Activated naive CD8-positive, alpha-beta T cell treated with anti-CD3 and anti-CD28 coated beads, Interleukin-2, amount 50 U/mL, for 16 hours (primary cell): ENCODE measurements around the gene IFITM1.
"Not testable (repeated sequence)": the region's sequence is repeated elsewhere in the genome, so short reads cannot be mapped to it uniquely, and the experiment has no call there.

Source experiments
- DNase-seq: peaks from one replicate; pipeline ENCODE4 v3.0.0-alpha.2; 2020; ENCODE audit warnings: low read depth, low spot score

The IFITM1 gene

DNA sequence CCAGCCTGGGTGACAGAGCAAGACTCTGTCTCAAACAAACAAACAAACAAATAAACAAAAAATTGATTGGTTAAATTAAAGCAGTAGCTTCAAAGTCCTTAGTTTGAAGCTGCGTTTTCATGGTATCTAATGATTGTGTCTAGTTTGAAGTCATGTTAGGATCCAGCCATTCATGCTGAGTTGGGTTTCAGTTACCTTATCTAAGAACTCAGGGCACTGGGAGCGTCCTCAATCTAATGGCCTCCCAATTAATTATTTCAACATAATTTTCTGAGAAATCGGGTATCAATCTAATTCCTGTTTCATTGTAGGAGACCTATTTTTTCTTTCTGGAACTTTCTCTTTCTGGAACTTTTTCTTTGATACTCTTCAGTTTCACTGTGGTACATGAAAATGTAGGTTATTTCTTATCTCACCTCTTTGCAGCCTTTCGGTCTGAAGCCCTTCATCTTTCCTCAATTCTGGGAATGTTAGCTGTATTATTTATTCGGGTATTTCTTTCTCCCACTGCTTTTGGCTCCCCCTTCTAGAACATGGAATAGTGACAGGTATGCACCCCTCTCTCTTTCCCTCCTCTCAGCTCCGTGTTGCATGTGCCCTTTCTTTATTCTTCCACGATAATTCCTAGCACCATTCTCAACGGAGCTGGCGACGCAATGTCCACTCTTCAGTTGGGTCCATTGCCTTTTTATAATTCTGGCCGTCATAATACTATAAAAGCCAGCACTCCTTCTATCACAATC, 31.2 kb downstream of the IFITM1 start:
- no peak for DNase-seq

GRCh38 chr11:346529-346928, 32.7 kb downstream of the IFITM1 start:
- no peak for DNase-seq

DNA sequence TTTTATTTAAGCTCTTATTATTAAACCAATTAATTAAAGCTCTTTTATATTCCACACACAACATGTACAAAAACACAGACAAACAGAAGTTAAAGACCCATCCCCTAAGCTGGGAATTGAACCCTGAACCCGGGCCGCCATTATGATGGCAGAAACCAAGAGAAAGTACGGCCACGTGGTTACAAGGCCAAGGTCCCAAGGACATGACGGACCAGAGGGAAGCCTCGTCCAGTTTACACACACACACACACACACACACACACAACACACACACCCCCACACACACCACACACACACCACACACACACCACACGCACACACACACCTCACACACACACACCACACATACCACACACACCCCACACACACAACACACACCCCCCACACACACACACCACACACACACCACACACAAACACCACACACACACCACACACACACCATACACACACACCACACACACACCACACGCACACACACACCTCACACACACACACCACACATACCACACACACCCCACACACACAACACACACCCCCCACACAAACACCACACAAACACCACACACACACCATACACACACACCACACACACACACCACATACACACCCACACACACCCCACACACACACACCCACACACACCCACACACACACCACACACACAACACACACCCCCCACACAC, 35.6 kb downstream of the IFITM1 start:
- DNase-seq = not testable (repeated sequence)

DNA sequence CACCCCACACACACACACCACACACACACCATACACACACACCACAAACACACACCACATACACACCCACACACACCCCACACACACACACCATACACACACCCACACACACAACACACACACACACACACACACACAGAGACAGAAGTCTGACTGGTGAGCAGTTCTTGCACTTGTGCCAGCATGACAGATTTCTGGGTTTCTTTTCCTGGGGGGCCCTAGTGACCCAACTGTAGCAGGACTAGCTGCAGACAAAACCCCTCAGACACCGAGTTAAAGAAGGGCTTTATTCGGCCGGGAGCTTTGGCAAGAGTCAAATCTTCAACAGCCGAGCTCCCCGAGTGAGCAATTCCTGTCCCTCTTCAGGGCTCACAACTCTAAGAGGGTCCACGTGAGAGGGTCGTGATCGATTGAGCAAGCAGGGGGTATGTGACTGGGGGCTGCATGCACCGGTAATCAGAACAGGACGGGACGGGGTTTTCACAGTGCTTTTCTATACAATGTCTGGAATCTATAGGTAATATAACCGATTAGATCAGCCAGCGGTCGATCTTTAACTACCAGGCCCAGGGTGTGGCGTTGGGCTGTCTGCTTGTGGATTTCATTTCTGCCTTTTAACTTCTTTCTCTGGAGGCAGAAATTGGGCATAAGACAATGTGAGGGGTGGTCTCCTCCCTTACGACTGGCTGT, 36.3 kb downstream of the IFITM1 start:
- DNase-seq = not testable (repeated sequence)

DNA sequence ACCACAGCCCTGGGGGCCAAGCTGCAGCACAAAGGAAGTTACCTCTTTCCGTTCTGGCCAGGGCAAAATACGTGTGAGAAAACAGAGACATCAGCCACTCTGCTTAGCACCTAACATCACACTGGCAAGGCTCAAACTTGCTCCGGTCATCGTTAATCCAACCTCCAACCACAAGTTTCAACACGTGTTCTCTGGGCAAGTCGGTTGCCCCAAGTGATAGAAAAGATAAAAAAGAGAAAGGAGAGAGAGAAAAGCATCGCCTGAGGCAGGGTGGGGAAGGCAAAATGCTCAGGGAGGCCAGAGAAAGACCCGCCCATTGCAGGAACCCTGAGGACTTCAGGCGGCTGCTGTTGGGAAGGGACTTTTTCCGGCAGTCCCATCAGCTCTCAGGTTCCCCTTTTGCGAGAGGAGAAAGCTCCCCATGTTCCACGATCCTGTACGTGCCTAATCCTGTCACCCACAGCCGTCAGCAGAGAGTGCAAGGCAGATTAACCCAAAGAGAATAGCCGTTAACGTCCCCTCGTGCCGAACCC, 36.9 kb downstream of the IFITM1 start:
- DNase-seq = no peak

DNA sequence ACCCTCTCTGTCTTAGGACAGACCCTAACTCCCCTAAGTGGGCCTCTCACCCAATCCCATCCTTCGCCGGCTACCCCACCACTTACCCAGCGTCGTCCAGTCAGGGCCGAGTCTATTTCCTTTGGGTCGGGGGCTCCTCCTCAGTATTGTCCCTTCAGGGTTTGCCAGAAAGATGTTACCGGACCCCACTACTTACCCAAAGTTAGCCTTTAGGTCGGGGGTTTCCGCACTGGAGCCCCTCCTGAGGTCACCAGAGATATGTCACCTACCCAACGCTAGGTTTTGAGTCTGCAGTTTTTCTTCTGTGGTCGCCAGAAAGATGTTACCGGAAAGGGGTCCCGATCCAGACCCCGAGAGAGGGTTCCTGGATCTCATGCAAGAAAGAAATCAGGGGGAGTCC, 37.6 kb downstream of the IFITM1 start:
- DNase-seq = no peak

- DNase-seq = no peak
Measured at GRCh38 chr11:352456-353031, 38.7 kb downstream of the IFITM1 start.

- DNase-seq = no peak
Measured at GRCh38 chr11:353179-353873, 39.5 kb downstream of the IFITM1 start.

DNA sequence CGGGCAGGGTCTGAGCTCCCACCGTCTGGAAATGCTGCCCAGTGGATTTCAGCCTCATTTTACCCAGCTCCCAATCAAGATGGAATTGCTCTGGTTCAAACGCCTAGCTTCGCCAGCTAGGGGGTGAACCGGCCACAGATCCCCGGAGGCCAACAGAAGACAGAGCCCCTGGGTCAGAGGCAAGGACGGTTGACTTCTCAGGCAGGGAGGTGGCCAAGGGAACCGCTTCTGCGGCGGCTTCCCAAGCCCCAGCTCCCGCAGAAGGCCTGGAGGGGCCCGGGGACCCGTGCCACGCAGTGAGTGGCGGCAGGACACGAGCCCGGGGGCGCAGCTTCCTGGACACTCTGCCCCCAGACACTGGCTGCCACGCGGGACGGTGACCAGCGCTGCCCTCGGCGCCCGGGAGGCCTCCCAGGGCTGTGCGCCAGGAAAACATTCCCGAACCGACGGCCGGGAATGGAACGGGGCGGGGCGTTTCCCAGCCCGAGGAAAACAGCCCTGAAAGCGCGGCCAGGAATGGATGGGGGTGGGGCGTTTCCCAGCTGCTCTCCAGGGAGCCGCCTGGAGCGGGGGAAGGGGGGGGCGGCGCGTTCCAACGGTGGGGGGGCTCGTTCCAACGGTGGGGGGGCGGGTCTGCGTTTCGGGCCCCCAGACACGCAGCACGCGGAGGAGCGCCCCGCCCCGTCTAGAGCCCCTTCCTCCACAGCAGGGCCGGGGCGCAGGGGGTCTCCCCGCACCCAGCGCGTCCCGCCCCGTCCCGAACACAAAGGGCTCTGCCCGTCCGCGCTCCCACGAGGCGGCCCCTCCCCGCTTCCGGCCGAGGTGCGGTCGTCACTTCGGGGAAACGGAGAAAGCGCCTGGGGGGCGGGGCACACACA, 42.0 kb downstream of the IFITM1 start:
- DNase-seq = peak; percentile 75

- no peak for DNase-seq
Measured at GRCh38 chr11:356610-357009, 42.8 kb downstream of the IFITM1 start.

DNA sequence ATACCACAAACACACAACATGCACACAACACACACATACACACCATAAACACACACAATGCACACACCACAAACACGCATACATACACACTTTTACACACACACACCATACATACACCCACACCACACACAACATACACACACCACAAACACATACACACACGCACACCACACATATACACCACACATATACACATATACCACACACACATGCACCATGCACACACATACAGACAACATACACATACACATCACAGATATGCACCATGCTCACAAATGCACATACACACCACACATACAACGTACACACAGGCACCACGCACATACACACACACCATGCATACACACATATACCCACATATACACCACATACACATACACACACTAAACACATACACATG, 43.7 kb downstream of the IFITM1 start:
- DNase-seq = no peak

- no peak for DNase-seq
Measured at GRCh38 chr11:358129-358800, 44.4 kb downstream of the IFITM1 start.

DNA sequence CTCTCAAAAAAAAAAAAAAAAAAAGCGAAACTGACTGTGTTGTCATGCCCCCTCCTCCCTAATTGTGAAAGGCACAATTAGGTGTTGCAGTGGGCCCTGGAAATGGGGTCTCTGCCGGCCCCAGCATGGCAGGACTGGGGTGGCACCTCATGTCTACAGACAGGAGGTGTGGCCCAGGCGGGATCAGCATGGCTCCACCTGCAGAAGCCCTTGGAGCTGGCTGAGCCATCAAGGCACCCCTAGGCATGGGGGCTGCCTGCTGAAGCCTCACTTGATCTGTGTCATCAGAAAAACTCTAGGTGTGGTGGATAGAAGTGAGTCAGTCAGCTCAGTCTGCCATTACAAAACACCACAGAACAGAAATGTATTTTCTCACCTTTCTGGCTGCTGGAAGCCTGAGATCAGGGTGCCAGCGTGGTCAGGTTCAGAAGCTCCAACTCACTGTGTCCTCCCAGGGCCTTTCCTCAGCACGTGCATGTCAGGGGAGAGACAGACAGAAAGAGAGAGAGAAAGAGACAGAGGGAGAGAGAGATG, 45.4 kb downstream of the IFITM1 start:
- no peak for DNase-seq

DNA sequence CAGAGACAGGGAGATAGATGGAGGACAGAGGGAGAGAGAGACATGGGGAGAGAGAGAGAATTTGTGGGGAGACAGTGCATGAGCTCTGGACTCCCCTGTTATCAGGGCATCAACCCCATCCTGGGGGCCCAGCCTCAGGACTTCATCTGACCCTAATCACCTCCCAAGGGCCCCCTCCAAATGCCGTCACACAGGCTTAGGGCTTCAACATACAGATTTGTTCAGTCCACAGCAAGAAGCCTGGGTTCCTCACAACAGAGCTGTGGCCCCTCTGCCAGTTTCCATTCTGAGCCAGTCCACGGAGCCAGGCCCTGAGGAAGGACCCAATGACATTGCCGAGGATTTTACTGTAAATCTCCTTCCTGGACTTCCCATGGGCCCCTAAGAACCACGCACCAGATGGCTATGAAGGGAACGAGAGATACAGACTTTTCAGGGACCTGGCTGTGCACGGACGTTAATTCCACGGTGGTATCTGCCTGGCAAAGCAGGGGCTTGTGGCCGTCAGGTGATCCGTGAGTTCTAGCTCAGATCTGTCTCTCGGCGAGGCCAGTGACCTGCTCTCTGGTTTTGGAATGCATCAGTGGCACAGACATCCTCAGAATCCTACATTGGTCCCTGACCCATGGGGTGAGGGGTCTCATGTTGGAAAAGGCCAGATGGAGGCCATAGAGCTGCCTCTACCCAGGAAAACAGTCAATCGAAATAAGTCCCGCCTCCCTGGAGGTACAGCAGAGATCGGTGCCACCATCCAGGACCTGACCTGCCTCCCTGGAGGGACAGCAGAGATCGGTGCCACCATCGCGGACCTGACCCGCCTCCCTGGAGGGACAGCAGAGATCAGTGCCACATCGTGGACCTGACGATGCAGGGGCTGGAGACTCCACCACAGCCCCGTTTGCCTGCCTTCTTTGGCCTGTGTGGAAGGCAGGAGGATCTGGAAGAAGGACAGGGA, 46.8 kb downstream of the IFITM1 start:
- no peak for DNase-seq

- DNase-seq = no peak
Measured at GRCh38 chr11:362642-363442, 49.0 kb downstream of the IFITM1 start.

GRCh38 chr11:363443-363805, 49.6 kb downstream of the IFITM1 start:
- not testable (repeated sequence) for DNase-seq

DNA sequence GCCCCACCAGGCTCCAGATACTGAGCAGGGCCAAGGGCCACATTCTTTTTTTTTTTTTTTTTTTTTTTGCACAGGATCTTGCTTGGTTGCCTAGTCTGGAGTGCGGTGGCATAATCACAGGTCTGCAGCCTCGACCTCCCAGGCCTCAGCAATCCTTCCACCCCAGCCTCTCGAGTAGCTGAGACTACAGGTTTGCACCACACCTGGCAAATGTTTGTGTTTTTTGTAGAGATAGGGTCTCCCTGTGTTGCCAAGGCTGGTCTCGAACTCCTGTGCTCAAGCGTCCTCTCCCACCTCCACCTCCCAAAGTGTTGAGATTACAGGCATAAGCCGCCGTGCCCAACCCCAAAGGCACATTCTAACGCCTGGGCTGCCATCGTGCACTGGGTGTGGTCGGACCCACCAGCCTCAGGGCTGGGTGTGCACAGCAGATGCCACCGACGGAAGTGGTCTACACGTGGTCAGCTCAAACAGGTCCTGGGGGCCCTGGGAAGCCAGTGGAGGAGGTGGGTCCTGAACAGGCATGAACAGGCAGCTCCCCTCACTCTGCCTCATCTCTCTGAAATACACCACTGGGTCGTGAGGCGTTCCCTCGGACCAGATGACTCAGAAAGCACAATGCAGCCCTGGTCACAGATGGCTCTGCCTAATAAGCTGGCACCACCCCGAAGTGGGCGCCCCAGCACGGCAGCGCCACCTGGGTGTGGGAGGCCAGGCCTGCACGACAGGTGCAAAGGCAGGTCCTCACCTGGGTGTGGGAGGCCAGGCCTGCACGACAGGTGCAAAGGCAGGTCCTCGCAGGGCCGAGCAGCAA, 50.3 kb downstream of the IFITM1 start:
- DNase-seq = no peak
